Caco-2 (cell line): ENCODE data around the gene SHCBP1L. TPM values are rescaled to one million over a fixed set of nuclear protein-coding genes. Genes with fewer than 3 reads are reported as not detected.

Experiments
- BruUV-seq: library from RNA; stranded (reverse); fragments of 400-500 nt; replicated peaks from 2 replicates; lab custom pipeline; 2021; lab: Mats Ljungman, UMichigan
- CTCF ChIA-PET: fragments of 300-600 bp; sonication (Branson Sonifier 250); formaldehyde crosslinking; loops from one replicate; lab custom pipeline; 2022; ENCODE audit warnings: antibody characterized with exemption; lab: Charles Lee
- POLR2A ChIA-PET: fragments of 300-600 bp; sonication (Branson Sonifier 250); formaldehyde crosslinking; loops from one replicate; lab custom pipeline; 2022; ENCODE audit warnings: antibody characterized with exemption; lab: Charles Lee
- DNase-seq, 2 experiments: peaks; one replicate each; pipeline versions ENCODE4 v3.0.0 to v3.0.0-alpha.2; 2020 to 2022
- H3K27me3 ChIP-seq: replicated peaks from 2 replicates; pipeline ENCODE4 v1.6.0; 2011; ENCODE audit warnings: low read length; ENCODE audit not compliant: control insufficient read depth, insufficient read depth
- H3K36me3 ChIP-seq: 2 replicates; pipeline ENCODE4 v1.5.1; 2011; ENCODE audit warnings: low read length; ENCODE audit not compliant: control insufficient read depth, insufficient read depth
- H3K4me1 ChIP-seq: fragments of 250-450 bp; sonication (Bioruptor Pico); 2 replicates; pipeline ENCODE4 v1.5.1; 2020; ENCODE audit warnings: mild to moderate bottlenecking
- H3K4me3 ChIP-seq: 2 replicates; pipeline ENCODE4 v1.5.1; 2011; ENCODE audit warnings: low read depth, mild to moderate bottlenecking, control low read depth, low read length
- H3K9me3 ChIP-seq: fragments of 250-450 bp; sonication (Bioruptor Pico); 2 replicates; pipeline ENCODE4 v1.5.1; 2020; ENCODE audit warnings: mild to moderate bottlenecking, moderate library complexity
- H3K27ac Mint-ChIP-seq: one replicate; pipeline ENCODE4 v1.8.0; 2022; ENCODE audit warnings: mixed read lengths; ENCODE audit not compliant: unreplicated experiment
- H3K27me3 Mint-ChIP-seq: one replicate; pipeline ENCODE4 v1.8.0; 2022; ENCODE audit warnings: mixed read lengths; ENCODE audit not compliant: insufficient read depth, unreplicated experiment
- H3K36me3 Mint-ChIP-seq: one replicate; pipeline ENCODE4 v1.8.0; 2022; ENCODE audit warnings: mild to moderate bottlenecking, mixed read lengths; ENCODE audit not compliant: insufficient read depth, unreplicated experiment
- H3K4me1 Mint-ChIP-seq: one replicate; pipeline ENCODE4 v1.8.0; 2022; ENCODE audit warnings: low read depth, mixed read lengths; ENCODE audit not compliant: unreplicated experiment
- H3K4me3 Mint-ChIP-seq: one replicate; pipeline ENCODE4 v1.8.0; 2022; ENCODE audit warnings: mild to moderate bottlenecking, moderate library complexity, mixed read lengths; ENCODE audit not compliant: unreplicated experiment
- H3K9me3 Mint-ChIP-seq: one replicate; pipeline ENCODE4 v1.8.0; 2022; ENCODE audit warnings: mixed read lengths; ENCODE audit not compliant: unreplicated experiment
- CTCF ChIP-seq, 2 experiments: fragments of 200-600 bp in 1 of 2; IDR thresholded peaks; 1 replicate in 1 of 2; 2 replicates in 1 of 2; pipeline versions ENCODE4 v1.5.1 to v1.8.0; 2011 to 2022; ENCODE audit warnings: antibody characterized with exemption in 1 of 2, control low read depth in 1 of 2, inconsistent platforms in 1 of 2, low read depth in 1 of 2, low read length in 1 of 2, mild to moderate bottlenecking in 1 of 2, moderate library complexity in 1 of 2; ENCODE audit not compliant: insufficient read depth in 1 of 2, severe bottlenecking in 1 of 2, unreplicated experiment in 1 of 2
- intact Hi-C: fragments of 100-400 bp; cut with micrococcal nuclease; formaldehyde crosslinking; loops from one replicate; pipeline ENCODE4 v1.10.0; 2022; ENCODE audit not compliant: unreplicated experiment
- total RNA-seq: library from RNA; stranded (reverse); gene quantifications from 2 replicates; pipeline ENCODE4 v1.2.3, GENCODE V29; 2022

SHCBP1L gene
- total RNA-seq, 1 experiment from 2014 or later: not detected

- H3K27me3 ChIP-seq: no peaks in the 10 kb centered on the region
- BruUV-seq: no TSS peak
- H3K4me1 ChIP-seq: no peaks in the 10 kb centered on the region
- H3K4me1 Mint-ChIP-seq: no peaks in the 10 kb centered on the region
- H3K36me3 ChIP-seq: peaks cover 1% of the 10 kb centered on the region; the same call in 1 of the 2 replicates
- no peaks in the 10 kb centered on the region for H3K27me3 Mint-ChIP-seq
- POLR2A ChIA-PET: no interaction called here
- H3K4me3 Mint-ChIP-seq: no peak overlapping the region
- no peaks in the 10 kb centered on the region for H3K9me3 ChIP-seq
- no peak overlapping the region for H3K4me3 ChIP-seq
- CTCF ChIA-PET: no interaction called here
- TF ChIP-seq CTCF (IDR thresholded peaks at IDR 0.05; ENCODE audit: insufficient read depth in 1 of 2, low read depth in 1 of 2, low read length in 1 of 2, severe bottlenecking in 1 of 2, unreplicated experiment in 1 of 2): no peak
- peaks cover 99% of the 10 kb centered on the region for H3K36me3 Mint-ChIP-seq
- intact Hi-C loops: no loop called here
- no peak overlapping the region for H3K27ac Mint-ChIP-seq
- DNase-seq: no peak
- H3K9me3 Mint-ChIP-seq: no peaks in the 10 kb centered on the region
Observed at GRCh38 chr1:182863940-182864339, 89.0 kb downstream of the SHCBP1L start.

- no TSS peak for BruUV-seq
- ChIA-PET POLR2A (no interaction called here), CTCF (no interaction called here)
- intact Hi-C loops: no loop called here
- Histone ChIP-seq H3K4me1 (no peaks in the 10 kb centered on the region), H3K27me3 (no peaks in the 10 kb centered on the region), H3K4me3 (no peak overlapping the region), H3K9me3 (no peaks in the 10 kb centered on the region), H3K36me3 (peaks cover 3% of the 10 kb centered on the region; the same call in 1 of the 2 replicates)
- DNase-seq: no peak
- H3K4me1 Mint-ChIP-seq: no peaks in the 10 kb centered on the region
- peaks cover 99% of the 10 kb centered on the region for H3K36me3 Mint-ChIP-seq
- no peaks in the 10 kb centered on the region for H3K27me3 Mint-ChIP-seq
- no peak for TF ChIP-seq CTCF (IDR thresholded peaks at IDR 0.05; ENCODE audit: insufficient read depth in 1 of 2, low read depth in 1 of 2, low read length in 1 of 2, severe bottlenecking in 1 of 2, unreplicated experiment in 1 of 2)
- H3K9me3 Mint-ChIP-seq: no peaks in the 10 kb centered on the region
- H3K27ac Mint-ChIP-seq: no peak overlapping the region
- no peak overlapping the region for H3K4me3 Mint-ChIP-seq
Observed at GRCh38 chr1:182862827-182863226, 90.1 kb downstream of the SHCBP1L start.

GRCh38 chr1:182861994-182862393 is 91.0 kb downstream of the SHCBP1L start:
- TF ChIP-seq CTCF (IDR thresholded peaks at IDR 0.05; ENCODE audit: insufficient read depth in 1 of 2, low read depth in 1 of 2, low read length in 1 of 2, severe bottlenecking in 1 of 2, unreplicated experiment in 1 of 2): no peak
- H3K36me3 Mint-ChIP-seq: peaks cover 99% of the 10 kb centered on the region
- no peak overlapping the region for H3K4me3 ChIP-seq
- no peaks in the 10 kb centered on the region for H3K9me3 ChIP-seq
- H3K27me3 ChIP-seq: no peaks in the 10 kb centered on the region
- H3K27ac Mint-ChIP-seq: no peak overlapping the region
- H3K4me3 Mint-ChIP-seq: no peak overlapping the region
- DNase-seq: no peak
- no TSS peak for BruUV-seq
- CTCF ChIA-PET: no interaction called here
- peaks cover 3% of the 10 kb centered on the region; the same call in 1 of the 2 replicates for H3K36me3 ChIP-seq
- intact Hi-C loops: no loop called here
- POLR2A ChIA-PET: no interaction called here
- H3K4me1 Mint-ChIP-seq: no peaks in the 10 kb centered on the region
- no peaks in the 10 kb centered on the region for H3K9me3 Mint-ChIP-seq
- H3K4me1 ChIP-seq: no peaks in the 10 kb centered on the region
- H3K27me3 Mint-ChIP-seq: no peaks in the 10 kb centered on the region
